SU-DHL-6 (cell line): ENCODE results near the gene SNED1.

Experiments used
- EZH2phosphoT487 ChIP-seq: fragments of 200-600 bp; sonication (generic), shearing (Covaris generic); conservative IDR thresholded peaks from 2 replicates; pipeline ENCODE4 v1.6.1; 2018; ENCODE audit warnings: mild to moderate bottlenecking, antibody characterized with exemption, low read length, moderate library complexity, mixed read lengths
- TF ChIP-seq, protein P1 (sequence below): fragments of 200-600 bp; sonication (generic); IDR thresholded peaks from one replicate; pipeline ENCODE4 v1.5.1; 2017; ENCODE audit warnings: antibody characterized with exemption, mild to moderate bottlenecking, low read length, moderate library complexity; ENCODE audit not compliant: insufficient read depth, poor library complexity, severe bottlenecking

DNA sequence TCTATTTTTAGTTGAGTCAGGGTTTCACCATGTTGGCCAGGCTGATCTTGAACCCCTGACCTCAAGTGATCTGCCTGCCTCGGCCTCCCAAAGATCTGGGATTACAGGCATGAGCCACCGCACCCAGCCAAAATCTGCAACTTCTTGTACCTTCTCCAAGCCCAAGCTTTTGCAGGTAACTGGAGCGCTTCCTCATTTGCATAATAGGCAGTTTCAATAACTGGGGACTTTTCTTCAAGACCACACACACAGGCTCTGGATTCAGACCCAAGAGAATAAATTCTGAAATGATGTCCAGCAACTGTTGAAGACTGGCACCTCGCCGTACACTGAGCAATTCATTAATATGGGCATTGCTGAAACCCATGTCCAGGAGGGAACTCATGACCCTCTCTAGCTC lies 100.8 kb downstream of the SNED1 start:
- TF ChIP-seq EZH2phosphoT487 = no peak
- TF ChIP-seq, protein P1, sequence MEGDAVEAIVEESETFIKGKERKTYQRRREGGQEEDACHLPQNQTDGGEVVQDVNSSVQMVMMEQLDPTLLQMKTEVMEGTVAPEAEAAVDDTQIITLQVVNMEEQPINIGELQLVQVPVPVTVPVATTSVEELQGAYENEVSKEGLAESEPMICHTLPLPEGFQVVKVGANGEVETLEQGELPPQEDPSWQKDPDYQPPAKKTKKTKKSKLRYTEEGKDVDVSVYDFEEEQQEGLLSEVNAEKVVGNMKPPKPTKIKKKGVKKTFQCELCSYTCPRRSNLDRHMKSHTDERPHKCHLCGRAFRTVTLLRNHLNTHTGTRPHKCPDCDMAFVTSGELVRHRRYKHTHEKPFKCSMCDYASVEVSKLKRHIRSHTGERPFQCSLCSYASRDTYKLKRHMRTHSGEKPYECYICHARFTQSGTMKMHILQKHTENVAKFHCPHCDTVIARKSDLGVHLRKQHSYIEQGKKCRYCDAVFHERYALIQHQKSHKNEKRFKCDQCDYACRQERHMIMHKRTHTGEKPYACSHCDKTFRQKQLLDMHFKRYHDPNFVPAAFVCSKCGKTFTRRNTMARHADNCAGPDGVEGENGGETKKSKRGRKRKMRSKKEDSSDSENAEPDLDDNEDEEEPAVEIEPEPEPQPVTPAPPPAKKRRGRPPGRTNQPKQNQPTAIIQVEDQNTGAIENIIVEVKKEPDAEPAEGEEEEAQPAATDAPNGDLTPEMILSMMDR = no peak
